ENCODE results near the gene NPY4R2.
"Not testable (repeated sequence)": the region's sequence is repeated elsewhere in the genome, so short reads cannot be mapped to it uniquely, and the experiment has no call there.

DNA sequence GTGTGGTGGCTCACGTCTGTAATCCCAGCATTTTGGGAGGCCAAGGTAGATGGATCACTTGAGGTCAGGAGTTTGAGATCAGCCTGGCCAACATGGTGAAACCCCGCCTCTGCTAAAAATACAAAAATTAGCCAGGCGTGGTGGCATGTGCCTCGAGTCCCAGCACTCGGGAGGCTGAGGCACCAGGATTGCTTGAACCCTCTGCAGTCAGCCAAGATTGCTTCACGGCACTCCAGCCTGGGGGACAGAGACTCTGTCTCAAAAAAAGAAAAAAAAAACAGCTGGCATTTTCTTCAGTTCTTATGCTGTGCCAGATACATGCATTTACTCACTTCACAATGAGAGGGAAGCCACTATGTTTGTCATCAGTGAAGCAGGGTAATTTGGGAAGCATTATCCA, 22.9 kb downstream of the NPY4R2 start:
- not testable (repeated sequence) for TF ChIP-seq CTCF, POLR2A (IDR thresholded peaks at IDR 0.05)
